Memory B cell (primary cell): ENCODE results near the gene HYLS1.

Experiments used
- ATAC-seq: fragments of 150-1000 bp; cut with Tn5 transposase; 2 replicates; pipeline ENCODE4 v1.10.0; 2021; ENCODE audit warnings: low read depth, mild to moderate bottlenecking, moderate library complexity
- DNase-seq, 2 donors: peaks; one replicate each; pipeline ENCODE4 v3.0.0; 2022; ENCODE audit warnings: low spot score in 2 of 2
- H3K27ac Mint-ChIP-seq: one replicate; pipeline ENCODE4 v1.8.0; 2022; ENCODE audit warnings: mild to moderate bottlenecking, moderate library complexity, mixed read lengths
- H3K27me3 Mint-ChIP-seq: one replicate; pipeline ENCODE4 v1.8.0; 2022; ENCODE audit warnings: mixed read lengths
- H3K36me3 Mint-ChIP-seq: one replicate; pipeline ENCODE4 v1.8.0; 2022; ENCODE audit warnings: mild to moderate bottlenecking, mixed read lengths
- H3K4me1 Mint-ChIP-seq: one replicate; pipeline ENCODE4 v1.8.0; 2022; ENCODE audit warnings: mixed read lengths
- H3K4me3 Mint-ChIP-seq: one replicate; pipeline ENCODE4 v1.8.0; 2022; ENCODE audit warnings: mild to moderate bottlenecking, moderate library complexity, mixed read lengths
- H3K9me3 Mint-ChIP-seq: one replicate; pipeline ENCODE4 v1.8.0; 2022; ENCODE audit warnings: mixed read lengths

HYLS1 gene

DNA sequence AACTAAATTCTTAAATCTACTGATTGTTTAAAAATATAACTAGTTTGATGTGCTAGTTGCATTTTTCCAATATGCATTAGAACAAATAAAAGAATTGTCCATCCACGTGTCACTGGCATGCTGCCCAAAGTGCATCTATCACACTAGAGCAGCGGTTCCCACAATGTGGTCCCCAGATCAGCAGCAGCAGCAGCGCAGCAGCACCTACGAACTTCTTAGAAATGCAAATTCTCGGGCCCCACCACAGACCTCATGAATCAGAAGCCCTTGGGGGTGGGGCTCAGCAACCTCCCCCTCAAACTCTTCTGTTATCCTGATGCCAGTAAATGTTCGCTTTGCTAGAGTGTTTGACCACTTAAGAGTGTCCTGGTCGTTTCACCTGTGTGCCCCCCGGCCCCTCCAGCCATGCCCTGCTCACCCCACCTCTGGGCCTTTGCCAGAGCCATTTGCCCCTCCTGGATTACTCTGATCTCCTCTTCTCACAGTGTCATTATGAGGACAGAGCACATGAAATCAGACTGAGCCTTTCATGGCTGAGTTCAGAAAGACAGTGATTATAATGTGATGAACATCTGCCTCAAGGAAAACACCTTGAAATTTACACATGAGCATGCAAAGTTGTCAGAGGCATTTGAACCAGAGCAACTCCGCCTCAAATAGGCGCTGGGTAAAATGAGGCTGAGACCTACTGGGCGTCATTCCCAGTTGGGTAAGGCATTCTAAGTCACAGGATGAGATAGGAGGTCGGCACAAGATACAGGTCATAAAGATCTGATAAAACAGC lies 45.8 kb downstream of the HYLS1 start:
- Mint-ChIP-seq H3K4me3 (no peak overlapping the region), H3K27me3 (peaks cover 14% of the 10 kb centered on the region), H3K4me1 (no peaks in the 10 kb centered on the region), H3K27ac (no peak overlapping the region), H3K9me3 (no peaks in the 10 kb centered on the region), H3K36me3 (no peaks in the 10 kb centered on the region)
- ATAC-seq (no peak), DNase-seq (no peak)

GRCh38 chr11:125934473-125934872 lies 47.0 kb downstream of the HYLS1 start:
- H3K9me3 Mint-ChIP-seq: no peaks in the 10 kb centered on the region
- no peak overlapping the region for H3K27ac Mint-ChIP-seq
- no peak for ATAC-seq
- no peak overlapping the region for H3K4me3 Mint-ChIP-seq
- no peak for DNase-seq
- no peaks in the 10 kb centered on the region for H3K36me3 Mint-ChIP-seq
- H3K27me3 Mint-ChIP-seq: peaks cover 14% of the 10 kb centered on the region
- H3K4me1 Mint-ChIP-seq: no peaks in the 10 kb centered on the region

GRCh38 chr11:125935056-125935455 lies 47.6 kb downstream of the HYLS1 start:
- Mint-ChIP-seq H3K36me3 (no peaks in the 10 kb centered on the region), H3K4me3 (no peak overlapping the region), H3K27ac (no peak overlapping the region), H3K27me3 (peaks cover 9% of the 10 kb centered on the region), H3K4me1 (no peaks in the 10 kb centered on the region), H3K9me3 (no peaks in the 10 kb centered on the region)
- ATAC-seq (no peak), DNase-seq (no peak)

- no peaks in the 10 kb centered on the region for H3K4me1 Mint-ChIP-seq
- DNase-seq (no peak), ATAC-seq (no peak)
- H3K27me3 Mint-ChIP-seq: peaks cover 8% of the 10 kb centered on the region
- H3K36me3 Mint-ChIP-seq: no peaks in the 10 kb centered on the region
- H3K4me3 Mint-ChIP-seq: no peak overlapping the region
- H3K27ac Mint-ChIP-seq: no peak overlapping the region
- no peaks in the 10 kb centered on the region for H3K9me3 Mint-ChIP-seq
Observed at GRCh38 chr11:125935618-125936199, 48.2 kb downstream of the HYLS1 start.

- ATAC-seq: no peak
- no peak for DNase-seq
- H3K36me3 Mint-ChIP-seq: no peaks in the 10 kb centered on the region
- no peak overlapping the region for H3K4me3 Mint-ChIP-seq
- no peaks in the 10 kb centered on the region for H3K9me3 Mint-ChIP-seq
- H3K27me3 Mint-ChIP-seq: peaks cover 7% of the 10 kb centered on the region
- H3K27ac Mint-ChIP-seq: no peak overlapping the region
- peaks cover 9% of the 10 kb centered on the region for H3K4me1 Mint-ChIP-seq
Observed at GRCh38 chr11:125938418-125938817, 51.0 kb downstream of the HYLS1 start.

GRCh38 chr11:125939081-125939521 lies 51.6 kb downstream of the HYLS1 start:
- H3K36me3 Mint-ChIP-seq: no peaks in the 10 kb centered on the region
- H3K4me1 Mint-ChIP-seq: peaks cover 9% of the 10 kb centered on the region
- H3K27ac Mint-ChIP-seq: no peak overlapping the region
- H3K4me3 Mint-ChIP-seq: no peak overlapping the region
- DNase-seq (no peak), ATAC-seq (no peak)
- H3K9me3 Mint-ChIP-seq: no peaks in the 10 kb centered on the region
- peaks cover 5% of the 10 kb centered on the region for H3K27me3 Mint-ChIP-seq

- Mint-ChIP-seq H3K27me3 (peaks cover 9% of the 10 kb centered on the region), H3K9me3 (no peaks in the 10 kb centered on the region), H3K27ac (no peak overlapping the region), H3K4me3 (no peak overlapping the region), H3K36me3 (no peaks in the 10 kb centered on the region), H3K4me1 (peaks cover 9% of the 10 kb centered on the region)
- DNase-seq (no peak), ATAC-seq (no peak)
Observed at GRCh38 chr11:125940145-125940544, 52.7 kb downstream of the HYLS1 start.

DNA sequence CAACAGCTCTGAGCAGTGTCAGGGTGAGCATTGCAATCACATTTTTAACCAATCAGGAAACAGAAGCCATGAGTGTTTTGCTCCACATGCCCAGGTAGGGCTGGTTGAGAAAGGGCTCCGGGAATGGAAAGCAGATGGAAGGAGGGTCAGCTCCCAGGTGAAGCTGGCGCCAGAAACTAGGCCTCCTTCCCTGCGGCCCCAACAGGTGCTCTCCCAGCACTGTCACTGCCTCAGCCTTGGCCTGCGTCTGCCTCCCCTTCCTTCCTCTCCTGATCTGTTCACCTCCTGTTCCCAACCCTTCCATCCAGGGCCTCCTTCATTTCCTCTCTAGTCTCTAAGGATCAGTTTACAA lies 53.8 kb downstream of the HYLS1 start:
- no peaks in the 10 kb centered on the region for H3K36me3 Mint-ChIP-seq
- peaks cover 9% of the 10 kb centered on the region for H3K4me1 Mint-ChIP-seq
- peaks cover 13% of the 10 kb centered on the region for H3K27me3 Mint-ChIP-seq
- H3K27ac Mint-ChIP-seq: no peak overlapping the region
- no peaks in the 10 kb centered on the region for H3K9me3 Mint-ChIP-seq
- ATAC-seq (no peak), DNase-seq (no peak)
- H3K4me3 Mint-ChIP-seq: no peak overlapping the region

GRCh38 chr11:125941619-125942611 lies 54.4 kb downstream of the HYLS1 start:
- Mint-ChIP-seq H3K27ac (peak overlapping the region; percentile 13), H3K4me3 (no peak overlapping the region), H3K4me1 (peaks cover 9% of the 10 kb centered on the region), H3K36me3 (no peaks in the 10 kb centered on the region), H3K27me3 (peaks cover 13% of the 10 kb centered on the region), H3K9me3 (no peaks in the 10 kb centered on the region)
- no peak for DNase-seq
- ATAC-seq: peak; percentile 37

DNA sequence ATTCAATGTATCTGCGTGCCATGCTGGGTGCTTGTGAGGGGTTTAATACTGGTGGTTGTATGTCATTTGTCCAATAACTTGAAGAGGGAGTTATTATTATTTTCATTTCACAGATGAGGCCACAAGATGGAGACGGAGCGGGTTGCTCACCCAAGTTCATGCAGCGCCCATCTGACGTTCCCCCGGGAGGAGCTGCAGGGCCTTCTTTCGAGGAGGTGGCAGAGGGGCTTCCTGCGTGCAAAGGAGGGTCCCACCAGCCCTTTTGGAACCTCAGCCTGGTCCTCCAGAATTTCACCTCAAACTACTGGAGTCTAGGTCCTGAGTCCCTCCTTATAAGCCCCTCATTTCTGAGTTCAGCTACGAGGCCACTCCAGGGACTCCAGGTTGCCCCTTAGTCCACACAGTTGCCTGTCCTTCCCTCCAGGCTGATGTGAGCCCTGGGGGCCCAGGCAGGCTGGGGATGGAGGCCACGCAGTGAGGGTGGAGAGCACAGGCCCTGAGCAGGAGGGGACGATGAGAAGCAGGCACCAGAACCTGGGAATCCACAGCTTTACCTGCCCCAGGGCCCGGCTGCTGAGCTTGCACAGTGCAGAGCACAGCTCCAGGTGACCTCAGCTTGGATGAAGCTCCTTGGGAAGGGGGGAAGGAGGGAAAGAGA lies 55.4 kb downstream of the HYLS1 start:
- H3K4me1 Mint-ChIP-seq: peaks cover 9% of the 10 kb centered on the region
- no peaks in the 10 kb centered on the region for H3K9me3 Mint-ChIP-seq
- H3K4me3 Mint-ChIP-seq: no peak overlapping the region
- ATAC-seq: no peak
- no peaks in the 10 kb centered on the region for H3K36me3 Mint-ChIP-seq
- no peak for DNase-seq
- H3K27ac Mint-ChIP-seq: peak overlapping the region; percentile 13
- H3K27me3 Mint-ChIP-seq: peaks cover 14% of the 10 kb centered on the region

GRCh38 chr11:125943661-125944349 lies 56.3 kb downstream of the HYLS1 start:
- H3K4me1 Mint-ChIP-seq: peaks cover 9% of the 10 kb centered on the region
- peaks cover 14% of the 10 kb centered on the region for H3K27me3 Mint-ChIP-seq

DNA sequence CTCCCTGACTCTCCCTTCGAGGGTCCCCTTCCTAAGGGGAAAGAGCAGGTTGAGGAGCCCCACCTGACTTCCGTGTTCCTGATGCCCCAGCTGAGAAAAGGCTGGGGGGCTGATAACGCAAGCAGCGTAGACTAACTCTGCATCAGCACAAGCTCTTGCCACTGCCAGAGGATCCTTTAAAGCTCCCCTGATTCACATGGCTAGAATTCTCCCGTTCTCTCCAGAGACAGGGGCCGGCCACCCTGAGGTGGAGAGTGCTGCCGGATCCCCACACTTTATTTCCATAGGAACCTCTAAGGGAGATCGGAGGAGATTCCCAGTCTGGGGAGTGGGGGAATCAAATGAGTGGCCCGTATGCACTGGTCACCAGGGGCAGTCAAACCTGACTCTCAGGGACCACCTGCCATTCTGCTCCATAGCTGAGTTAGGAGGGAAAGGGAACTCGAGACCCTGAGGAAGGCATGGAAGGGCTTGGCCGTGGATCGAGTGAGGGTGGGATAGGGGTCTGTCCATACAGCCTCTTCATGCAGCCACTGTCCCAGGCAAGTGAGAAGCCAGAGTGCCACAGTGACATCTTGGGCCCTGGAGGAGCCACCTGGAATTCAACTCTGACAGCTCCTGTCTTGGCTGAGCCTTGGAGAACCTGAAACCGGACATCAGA lies 57.0 kb downstream of the HYLS1 start:
- Mint-ChIP-seq H3K27ac (no peak overlapping the region), H3K27me3 (peaks cover 17% of the 10 kb centered on the region), H3K9me3 (no peaks in the 10 kb centered on the region), H3K36me3 (no peaks in the 10 kb centered on the region), H3K4me1 (peaks cover 9% of the 10 kb centered on the region), H3K4me3 (no peak overlapping the region)
- DNase-seq (no peak), ATAC-seq (no peak)

More at GRCh38 chr11:125943661-125944349, 56.3 kb downstream of the HYLS1 start:
- H3K27ac Mint-ChIP-seq: no peak overlapping the region
- H3K36me3 Mint-ChIP-seq: no peaks in the 10 kb centered on the region
- DNase-seq: no peak
- H3K4me3 Mint-ChIP-seq: no peak overlapping the region
- H3K9me3 Mint-ChIP-seq: no peaks in the 10 kb centered on the region
- ATAC-seq: no peak
